HuH-7.5 (cell line): ENCODE measurements around the gene CPTP.

Source experiments
- DNase-seq: peaks from one replicate; pipeline ENCODE4 v3.0.0; 2011; ENCODE audit warnings: low spot score

Gene CPTP

GRCh38 chr1:1349256-1350012 is 24.8 kb downstream of the CPTP start, which contains the start of gene DVL1:
Gene DVL1 (minus strand): TSS chr1:1349418. CDS start chr1:1349065, 353 bp downstream.
- peak; percentile 92 for DNase-seq

- DNase-seq, result no peak
Observed at GRCh38 chr1:1351511-1352427, 27.2 kb downstream of the CPTP start.

- no peak for DNase-seq
Observed at GRCh38 chr1:1352786-1353388, 28.3 kb downstream of the CPTP start.

GRCh38 chr1:1353389-1354151 is 29.0 kb downstream of the CPTP start:
- DNase-seq, result no peak

GRCh38 chr1:1354271-1355247 is 30.0 kb downstream of the CPTP start:
- DNase-seq, result no peak

GRCh38 chr1:1355416-1355815 is 30.8 kb downstream of the CPTP start:
- DNase-seq, result no peak

- no peak for DNase-seq
Observed at GRCh38 chr1:1356166-1356795, 31.7 kb downstream of the CPTP start.

GRCh38 chr1:1356796-1357401 is 32.3 kb downstream of the CPTP start:
- DNase-seq, result no peak

- DNase-seq, result no peak
Observed at GRCh38 chr1:1357871-1358432, 33.4 kb downstream of the CPTP start.

- no peak for DNase-seq
Observed at GRCh38 chr1:1358433-1359271, 34.0 kb downstream of the CPTP start, which contains the start of gene MXRA8. Gene MXRA8 (minus strand): TSS chr1:1358555. CDS start chr1:1358504, 51 bp downstream.

GRCh38 chr1:1359308-1359663 is 34.7 kb downstream of the CPTP start:
- DNase-seq, result no peak

GRCh38 chr1:1359664-1360468 is 35.3 kb downstream of the CPTP start:
- no peak for DNase-seq

GRCh38 chr1:1360506-1361169 is 36.0 kb downstream of the CPTP start:
- peak; percentile 44 for DNase-seq

- no peak for DNase-seq
Observed at GRCh38 chr1:1361233-1361981, 36.8 kb downstream of the CPTP start.

GRCh38 chr1:1361982-1362423 is 37.4 kb downstream of the CPTP start:
- DNase-seq, result no peak

GRCh38 chr1:1364266-1364665 is 39.7 kb downstream of the CPTP start:
- no peak for DNase-seq
